MM.1S (cell line): Measurements from ENCODE around the gene ARHGAP35.
"Not testable (repeated sequence)": the region's sequence is repeated elsewhere in the genome, so short reads cannot be mapped to it uniquely, and the experiment has no call there.

Experiments
- DNase-seq: peaks from one replicate; pipeline ENCODE4 v3.0.0-alpha.2; 2015
- H2AFZ ChIP-seq: fragments of 300-600 bp; sonication (generic); 2 replicates; pipeline ENCODE4 v1.6.0; 2016; ENCODE audit warnings: antibody characterized with exemption, low read length
- H3F3A ChIP-seq: fragments of 300-600 bp; sonication (generic); 2 replicates; pipeline ENCODE4 v1.6.1; 2016; ENCODE audit warnings: mild to moderate bottlenecking, antibody characterized with exemption, low read length, moderate library complexity, mixed read lengths; ENCODE audit not compliant: insufficient read depth
- H3K27ac ChIP-seq: fragments of 300-600 bp; sonication (generic); 2 replicates; pipeline ENCODE4 v1.5.1; 2016; ENCODE audit warnings: mild to moderate bottlenecking, low read length
- H3K27me3 ChIP-seq: fragments of 300-600 bp; sonication (generic); replicated peaks from 2 replicates; pipeline ENCODE4 v1.6.0; 2016; ENCODE audit warnings: low read length; ENCODE audit not compliant: insufficient read depth
- H3K36me3 ChIP-seq: fragments of 300-600 bp; sonication (generic); replicated peaks from 2 replicates; pipeline ENCODE4 v1.6.1; 2016; ENCODE audit warnings: mild to moderate bottlenecking, low read length, mixed read lengths; ENCODE audit not compliant: insufficient read depth
- H3K4me1 ChIP-seq: fragments of 300-600 bp; sonication (generic); 2 replicates; pipeline ENCODE4 v1.6.1; 2016; ENCODE audit warnings: low read length, mixed read lengths
- H3K4me2 ChIP-seq: fragments of 300-600 bp; sonication (generic); 2 replicates; pipeline ENCODE4 v1.6.0; 2016; ENCODE audit warnings: low read depth, low read length
- H3K4me3 ChIP-seq: fragments of 300-600 bp; sonication (generic); 2 replicates; pipeline ENCODE4 v1.5.1; 2016; ENCODE audit warnings: low read length, mixed read lengths
- H3K79me2 ChIP-seq: fragments of 300-600 bp; sonication (generic); 2 replicates; pipeline ENCODE4 v1.6.1; 2016; ENCODE audit warnings: mixed run types, low read length, mixed read lengths
- H3K9ac ChIP-seq: fragments of 300-600 bp; sonication (generic); 2 replicates; pipeline ENCODE4 v1.6.1; 2016; ENCODE audit warnings: low read length, mixed read lengths
- H3K9me2 ChIP-seq: fragments of 300-600 bp; sonication (generic); replicated peaks from 2 replicates; pipeline ENCODE4 v1.6.1; 2016; ENCODE audit warnings: mild to moderate bottlenecking, low read length, mixed read lengths; ENCODE audit not compliant: insufficient read depth
- H3K9me3 ChIP-seq: fragments of 300-600 bp; sonication (generic); replicated peaks from 2 replicates; pipeline ENCODE4 v1.6.1; 2016; ENCODE audit warnings: mild to moderate bottlenecking, low read length, mixed read lengths; ENCODE audit not compliant: insufficient read depth
- H4K20me1 ChIP-seq: fragments of 300-600 bp; sonication (generic); 2 replicates; pipeline ENCODE4 v1.6.1; 2016; ENCODE audit warnings: mild to moderate bottlenecking, low read length, moderate library complexity, mixed read lengths; ENCODE audit not compliant: insufficient read depth
- CTCF ChIP-seq: fragments of 300-600 bp; sonication (generic); IDR thresholded peaks from 2 replicates; pipeline ENCODE4 v1.5.1; 2016; ENCODE audit warnings: antibody characterized with exemption, low read length, mixed read lengths
- EZH2 ChIP-seq: fragments of 300-600 bp; sonication (generic); optimal IDR thresholded peaks from 2 replicates; pipeline ENCODE3; 2017; ENCODE audit warnings: low read depth, mild to moderate bottlenecking, antibody characterized with exemption, low read length, mixed read lengths
- EZH2phosphoT487 ChIP-seq: fragments of 300-600 bp; sonication (generic); IDR thresholded peaks from 2 replicates; pipeline ENCODE4 v1.6.1; 2018; ENCODE audit warnings: antibody characterized with exemption, low read length

The ARHGAP35 gene

GRCh38 chr19:46852830-46853229, 8.0 kb upstream of the ARHGAP35 start:
- no peaks in the 10 kb centered on the region for H3K36me3 ChIP-seq
- no peaks in the 10 kb centered on the region for H3K9me3 ChIP-seq
- TF ChIP-seq CTCF (no peak), EZH2phosphoT487 (no peak), EZH2 (no peak)
- no peaks in the 10 kb centered on the region for H3K9me2 ChIP-seq
- H3K4me2 ChIP-seq: no peak overlapping the region
- no peak overlapping the region for H3K27ac ChIP-seq
- H3K4me3 ChIP-seq: no peak overlapping the region
- no peak overlapping the region for H3K9ac ChIP-seq
- H3K79me2 ChIP-seq: peaks cover 22% of the 10 kb centered on the region
- peaks cover 16% of the 10 kb centered on the region for H3K4me1 ChIP-seq
- DNase-seq: no peak
- H3K27me3 ChIP-seq: no peaks in the 10 kb centered on the region
- no peaks in the 10 kb centered on the region for H4K20me1 ChIP-seq
- no peaks in the 10 kb centered on the region for H3F3A ChIP-seq
- no peak overlapping the region for H2AFZ ChIP-seq

GRCh38 chr19:46854698-46855097, 6.1 kb upstream of the ARHGAP35 start:
- not testable (repeated sequence) for H2AFZ ChIP-seq, H3K36me3 ChIP-seq, DNase-seq, H3K4me2 ChIP-seq, H3K4me3 ChIP-seq, H4K20me1 ChIP-seq, H3K27ac ChIP-seq, H3K9ac ChIP-seq, H3K79me2 ChIP-seq, H3K9me3 ChIP-seq, H3F3A ChIP-seq, H3K27me3 ChIP-seq, H3K9me2 ChIP-seq
- peaks cover 14% of the 10 kb centered on the region for H3K4me1 ChIP-seq

- no peak overlapping the region for H3K9ac ChIP-seq
Measured at GRCh38 chr19:46856062-46857022, 4.5 kb upstream of the ARHGAP35 start.

More at GRCh38 chr19:46856062-46857022, 4.5 kb upstream of the ARHGAP35 start:
- peak; percentile 93 for DNase-seq
- H2AFZ ChIP-seq: peak overlapping the region; percentile 61
- no peaks in the 10 kb centered on the region for H3K9me2 ChIP-seq
- H3K79me2 ChIP-seq: 0 out of 2 replicates have a peak, but pooled peaks cover under 1% of the 10 kb centered on the region
- peak overlapping the region; percentile 67; the same call in 1 of the 2 replicates for H3K4me2 ChIP-seq
- H4K20me1 ChIP-seq: no peaks in the 10 kb centered on the region
- no peaks in the 10 kb centered on the region for H3K27me3 ChIP-seq
- H3F3A ChIP-seq: peaks cover 6% of the 10 kb centered on the region; the same call in 1 of the 2 replicates
- H3K4me3 ChIP-seq: peak overlapping the region; percentile 35
- peaks cover 13% of the 10 kb centered on the region for H3K4me1 ChIP-seq
- TF ChIP-seq EZH2 (no peak), CTCF (peak; percentile 85)
- no peak overlapping the region for H3K27ac ChIP-seq
- no peaks in the 10 kb centered on the region for H3K36me3 ChIP-seq
- H3K9me3 ChIP-seq: no peaks in the 10 kb centered on the region
